Osteoblast (primary cell): ENCODE data around the gene NPB. TPM values are rescaled to one million over a fixed set of nuclear protein-coding genes. Genes with fewer than 3 reads are reported as not detected.
A peak's percentile ranks its signal among the peaks of the same experiment; 100 is the strongest.

ENCODE experiments used
- DNase-seq: peaks from one replicate; pipeline ENCODE4 v3.0.0; 2011; ENCODE audit warnings: low spot score, mixed read lengths; ENCODE audit not compliant: insufficient read length; ENCODE audit errors: missing footprints
- H2AFZ ChIP-seq: 2 replicates; pipeline ENCODE4 v1.6.0; 2011; ENCODE audit warnings: mild to moderate bottlenecking, low read length
- H3K27ac ChIP-seq: 2 replicates; pipeline ENCODE4 v1.5.1; 2011; ENCODE audit warnings: mild to moderate bottlenecking, low read depth, low read length, moderate library complexity
- H3K27me3 ChIP-seq: 2 replicates; pipeline ENCODE4 v1.6.0; 2012; ENCODE audit warnings: mild to moderate bottlenecking, control low read depth, inconsistent platforms, low read length, moderate library complexity; ENCODE audit not compliant: insufficient read depth
- H3K36me3 ChIP-seq: 2 replicates; pipeline ENCODE4 v1.5.1; 2011; ENCODE audit warnings: mild to moderate bottlenecking, low read length, control low read depth, moderate library complexity; ENCODE audit not compliant: insufficient read depth
- H3K4me1 ChIP-seq: 2 replicates; pipeline ENCODE4 v1.5.1; 2011; ENCODE audit warnings: mild to moderate bottlenecking, low read length, control low read depth, moderate library complexity; ENCODE audit not compliant: insufficient read depth
- H3K4me2 ChIP-seq: 2 replicates; pipeline ENCODE4 v1.6.0; 2011; ENCODE audit warnings: mild to moderate bottlenecking, low read length; ENCODE audit not compliant: insufficient read depth
- H3K4me3 ChIP-seq: fragments of 200-600 bp; sonication (generic); 3 replicates; pipeline ENCODE4 v1.5.1; 2012; ENCODE audit warnings: mild to moderate bottlenecking, low read length, inconsistent platforms; ENCODE audit not compliant: insufficient read depth
- H3K79me2 ChIP-seq: 2 replicates; pipeline ENCODE4 v1.6.0; 2012; ENCODE audit warnings: mild to moderate bottlenecking, low read length, control low read depth, inconsistent platforms; ENCODE audit not compliant: insufficient read depth
- H3K9me3 ChIP-seq: 2 replicates; pipeline ENCODE4 v1.5.1; 2011; ENCODE audit warnings: low read depth, low read length, control low read depth
- H4K20me1 ChIP-seq: 2 replicates; pipeline ENCODE4 v1.6.0; 2012; ENCODE audit warnings: mild to moderate bottlenecking, low read length, control low read depth; ENCODE audit not compliant: insufficient read depth
- CTCF ChIP-seq: IDR thresholded peaks from 2 replicates; pipeline ENCODE4 v1.5.1; 2011; ENCODE audit warnings: mild to moderate bottlenecking, low read depth, low read length, moderate library complexity; ENCODE audit errors: extremely low read depth
- total RNA-seq: library from RNA; depleted of rRNA; stranded (reverse); fragments of >200 nt; gene quantifications from 2 replicates; pipeline ENCODE4 v1.2.3, GENCODE V29; 2012

The NPB gene
- total RNA-seq, 1 donor, result under 0.01 TPM

GRCh38 chr17:81863123-81863675 is 38.8 kb upstream of the NPB start:
- TF ChIP-seq CTCF, result no peak
- H3K27me3 ChIP-seq, result no peaks in the 10 kb centered on the region
- peak overlapping the region; percentile 89 for H3K4me2 ChIP-seq
- H3K27ac ChIP-seq, result peak overlapping the region; percentile 14
- H2AFZ ChIP-seq, result no peak overlapping the region
- H3K79me2 ChIP-seq, result peaks cover 73% of the 10 kb centered on the region
- H3K4me3 ChIP-seq, result no peak overlapping the region
- peaks cover 55% of the 10 kb centered on the region for H3K36me3 ChIP-seq
- no peaks in the 10 kb centered on the region for H3K9me3 ChIP-seq
- DNase-seq, result peak; percentile 68
- peaks cover 47% of the 10 kb centered on the region for H4K20me1 ChIP-seq
- peaks cover 31% of the 10 kb centered on the region for H3K4me1 ChIP-seq

GRCh38 chr17:81863833-81864768 is 37.9 kb upstream of the NPB start:
- TF ChIP-seq CTCF, result no peak
- H3K79me2 ChIP-seq, result peaks cover 64% of the 10 kb centered on the region
- no peaks in the 10 kb centered on the region for H3K9me3 ChIP-seq
- H3K4me2 ChIP-seq, result no peak overlapping the region
- H3K36me3 ChIP-seq, result peaks cover 52% of the 10 kb centered on the region
- H3K27me3 ChIP-seq, result no peaks in the 10 kb centered on the region
- H3K4me3 ChIP-seq, result no peak overlapping the region
- DNase-seq, result peak; percentile 41
- peaks cover 27% of the 10 kb centered on the region for H3K4me1 ChIP-seq
- H3K27ac ChIP-seq, result peak overlapping the region; percentile 14
- no peak overlapping the region for H2AFZ ChIP-seq
- H4K20me1 ChIP-seq, result peaks cover 43% of the 10 kb centered on the region

DNA sequence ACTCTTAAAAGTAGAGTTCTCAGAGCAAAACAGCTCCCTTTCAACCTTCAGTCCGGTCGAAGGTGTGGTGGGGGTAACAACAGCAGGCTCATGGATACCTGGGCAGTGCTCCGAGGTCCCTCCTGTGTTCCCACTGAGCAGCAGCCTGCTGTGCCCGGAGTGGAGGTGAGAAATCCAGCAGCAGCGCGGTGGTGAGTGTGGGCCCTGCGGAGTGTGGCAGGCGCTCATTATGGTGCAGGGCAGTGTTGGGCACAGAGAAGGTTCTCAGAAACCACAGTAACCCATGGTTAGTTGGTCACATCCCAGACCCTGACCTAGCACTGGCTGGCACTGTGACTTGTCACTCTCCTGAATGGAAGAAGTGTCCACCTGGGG is 36.7 kb upstream of the NPB start:
- H3K4me1 ChIP-seq, result peaks cover 33% of the 10 kb centered on the region
- peaks cover 48% of the 10 kb centered on the region for H4K20me1 ChIP-seq
- H3K27ac ChIP-seq, result peak overlapping the region; percentile 42
- no peak for DNase-seq
- H3K4me3 ChIP-seq, result no peak overlapping the region
- peaks cover 60% of the 10 kb centered on the region for H3K36me3 ChIP-seq
- no peaks in the 10 kb centered on the region for H3K9me3 ChIP-seq
- peaks cover 62% of the 10 kb centered on the region for H3K79me2 ChIP-seq
- TF ChIP-seq CTCF, result no peak
- H3K4me2 ChIP-seq, result no peak overlapping the region
- no peak overlapping the region for H2AFZ ChIP-seq
- no peaks in the 10 kb centered on the region for H3K27me3 ChIP-seq
